GM21447 (cell line): ENCODE measurements around the gene ZNF470.

Experiments
- ATAC-seq: cut with Tn5 transposase; IDR thresholded peaks from one replicate; pipeline ENCODE4 v1.9.1; 2021; ENCODE audit not compliant: unreplicated experiment

Gene ZNF470

GRCh38 chr19:56608274-56608964 is 41.2 kb downstream of the ZNF470 start:
- ATAC-seq: no peak

- ATAC-seq: no peak
Measured at GRCh38 chr19:56611288-56611687, 44.0 kb downstream of the ZNF470 start.

- no peak for ATAC-seq
Measured at GRCh38 chr19:56612737-56613136, 45.5 kb downstream of the ZNF470 start.

- no peak for ATAC-seq
Measured at GRCh38 chr19:56613639-56614038, 46.4 kb downstream of the ZNF470 start.

- ATAC-seq: no peak
Measured at GRCh38 chr19:56617531-56617930, 50.3 kb downstream of the ZNF470 start.

GRCh38 chr19:56619121-56619520 is 51.9 kb downstream of the ZNF470 start:
- no peak for ATAC-seq

GRCh38 chr19:56622374-56622773 is 55.1 kb downstream of the ZNF470 start:
- ATAC-seq: no peak

GRCh38 chr19:56623006-56623405 is 55.7 kb downstream of the ZNF470 start:
- no peak for ATAC-seq

GRCh38 chr19:56625708-56626107 is 58.4 kb downstream of the ZNF470 start:
- no peak for ATAC-seq

- no peak for ATAC-seq
Measured at GRCh38 chr19:56633021-56633420, 65.8 kb downstream of the ZNF470 start.

- ATAC-seq: no peak
Measured at GRCh38 chr19:56637976-56638555, 70.8 kb downstream of the ZNF470 start.
